AG08395 (cell line): Measurements from ENCODE around the gene TMEM59L.

Experiments
- DNase-seq: peaks from one replicate; pipeline ENCODE4 v3.0.0; 2012; ENCODE audit warnings: mixed read lengths, low spot score

Gene TMEM59L

GRCh38 chr19:18608805-18609716 lies 3.6 kb upstream of the TMEM59L start:
- no peak for DNase-seq

- DNase-seq = no peak
Observed at GRCh38 chr19:18609717-18610051, 3.0 kb upstream of the TMEM59L start.

GRCh38 chr19:18610245-18610555 lies 2.5 kb upstream of the TMEM59L start:
- DNase-seq = no peak

GRCh38 chr19:18610556-18611326 lies 1.9 kb upstream of the TMEM59L start:
- no peak for DNase-seq

- DNase-seq = no peak
Observed at GRCh38 chr19:18611327-18612050, 1.2 kb upstream of the TMEM59L start.

GRCh38 chr19:18612051-18612771 lies 459 bp upstream of the TMEM59L start:
- no peak for DNase-seq

- DNase-seq = no peak
Observed at GRCh38 chr19:18613589-18614234, 1.0 kb downstream of the TMEM59L start.

GRCh38 chr19:18616023-18616422 lies 3.4 kb downstream of the TMEM59L start:
- DNase-seq = no peak

- DNase-seq = no peak
Observed at GRCh38 chr19:18617562-18617961, 4.9 kb downstream of the TMEM59L start.

GRCh38 chr19:18618236-18618635 lies 5.6 kb downstream of the TMEM59L start:
- DNase-seq = no peak

GRCh38 chr19:18620311-18620710 lies 7.6 kb downstream of the TMEM59L start:
- DNase-seq = no peak

GRCh38 chr19:18620902-18621301 lies 8.2 kb downstream of the TMEM59L start:
- DNase-seq = no peak

GRCh38 chr19:18626906-18627305 lies 14.2 kb downstream of the TMEM59L start:
- DNase-seq = no peak

- no peak for DNase-seq
Observed at GRCh38 chr19:18629166-18630088, 16.8 kb downstream of the TMEM59L start.

GRCh38 chr19:18633321-18633720 lies 20.7 kb downstream of the TMEM59L start:
- DNase-seq = no peak

- no peak for DNase-seq
Observed at GRCh38 chr19:18634612-18635297, 22.1 kb downstream of the TMEM59L start.

- DNase-seq = no peak
Observed at GRCh38 chr19:18635831-18636182, 23.1 kb downstream of the TMEM59L start.

- peak; percentile 99 for DNase-seq
Observed at GRCh38 chr19:18636183-18636968, 23.7 kb downstream of the TMEM59L start.

GRCh38 chr19:18636969-18637629 lies 24.4 kb downstream of the TMEM59L start, which contains the start of gene KLHL26:
Gene KLHL26, plus strand, starts transcription at chr19:18637028. Its CDS starts 27 bp downstream, at chr19:18637055.
- DNase-seq = no peak
